Measurements from ENCODE around the gene NAA60.
A peak's percentile ranks its signal among the peaks of the same experiment; 100 is the strongest.

NAA60 gene

DNA sequence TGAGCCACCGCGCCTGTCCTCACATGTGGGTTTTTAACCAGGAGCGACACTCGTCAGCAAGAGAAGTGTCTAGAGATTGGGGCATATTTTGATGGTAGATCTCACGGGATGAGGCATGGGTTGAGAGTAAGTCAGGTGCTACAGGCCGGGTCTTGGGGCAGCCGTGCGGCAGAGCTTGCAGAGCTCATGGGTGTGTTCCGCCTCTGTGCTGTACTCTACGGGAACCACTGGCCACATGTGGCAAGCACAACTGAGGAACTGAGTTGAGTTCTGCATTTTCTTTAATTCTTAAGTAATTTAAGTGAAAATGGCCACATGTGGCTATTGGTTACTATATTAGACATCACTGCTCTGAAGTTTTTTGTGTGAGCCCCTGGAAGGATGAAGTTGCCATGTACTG is 66.9 kb downstream of the NAA60 start:
- H3K27ac ChIP-seq (ENCODE audit: low read depth, low read length) = no peak overlapping the region
- no peaks in the 10 kb centered on the region for H3K27me3 ChIP-seq (ENCODE audit: control insufficient read depth, insufficient read depth, low read length)
- no peaks in the 10 kb centered on the region for H3K4me1 ChIP-seq (ENCODE audit: control insufficient read depth, insufficient read depth, low read length)
- no peak overlapping the region for H3K9ac ChIP-seq (ENCODE audit: low read length)
- H3K4me3 ChIP-seq (ENCODE audit: low read length) = no peak overlapping the region
- H3K36me3 ChIP-seq (ENCODE audit: control insufficient read depth, insufficient read depth, low read length) = peaks cover 16% of the 10 kb centered on the region

DNA sequence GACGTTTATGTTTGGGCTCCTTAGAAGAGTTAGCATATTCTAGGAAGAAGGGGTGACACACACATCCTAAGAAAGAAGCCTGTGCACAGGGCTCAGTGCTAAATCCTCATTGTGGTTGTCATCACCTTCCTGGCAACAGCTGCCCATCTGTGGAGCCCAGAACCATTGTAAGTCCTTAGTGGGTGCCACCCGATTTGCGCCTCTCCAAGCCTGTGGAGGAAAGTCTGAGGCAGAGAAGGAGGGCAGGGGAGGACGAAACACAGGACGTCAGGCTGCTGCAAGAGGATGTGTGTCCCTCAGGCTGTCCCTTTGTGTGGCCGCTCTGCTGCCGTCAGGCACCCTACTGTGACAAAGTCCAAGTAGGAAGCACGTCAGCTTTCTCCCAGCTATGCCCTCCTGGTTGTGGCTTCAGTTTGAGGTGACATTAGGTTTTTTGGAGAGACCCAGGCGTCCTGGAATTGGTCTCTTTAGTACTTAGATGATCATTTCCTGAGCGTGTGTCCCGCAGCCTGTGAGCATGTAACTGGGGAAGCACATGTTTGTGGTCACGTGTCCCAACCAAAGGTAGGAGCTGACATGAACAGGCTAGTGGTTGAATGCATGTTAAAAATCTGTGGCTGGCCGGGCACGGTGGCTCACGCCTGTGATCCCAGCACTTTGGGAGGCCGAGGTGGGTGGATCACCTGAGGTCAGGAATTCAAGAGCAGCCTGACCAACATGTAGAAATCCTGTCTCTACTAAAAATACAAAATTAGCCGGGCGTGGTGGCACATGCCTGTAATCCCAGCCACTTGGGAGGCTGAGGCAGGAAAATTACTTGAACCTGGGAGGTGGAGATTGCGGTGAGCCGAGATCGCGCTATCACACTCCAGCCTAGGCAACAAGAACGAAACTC is 68.1 kb downstream of the NAA60 start:
- H3K27me3 ChIP-seq (ENCODE audit: control insufficient read depth, insufficient read depth, low read length) = no peaks in the 10 kb centered on the region
- no peaks in the 10 kb centered on the region for H3K4me1 ChIP-seq (ENCODE audit: control insufficient read depth, insufficient read depth, low read length)
- no peak overlapping the region for H3K27ac ChIP-seq (ENCODE audit: low read depth, low read length)
- peaks cover 19% of the 10 kb centered on the region for H3K36me3 ChIP-seq (ENCODE audit: control insufficient read depth, insufficient read depth, low read length)
- H3K9ac ChIP-seq (ENCODE audit: low read length) = no peak overlapping the region
- no peak overlapping the region for H3K4me3 ChIP-seq (ENCODE audit: low read length)

DNA sequence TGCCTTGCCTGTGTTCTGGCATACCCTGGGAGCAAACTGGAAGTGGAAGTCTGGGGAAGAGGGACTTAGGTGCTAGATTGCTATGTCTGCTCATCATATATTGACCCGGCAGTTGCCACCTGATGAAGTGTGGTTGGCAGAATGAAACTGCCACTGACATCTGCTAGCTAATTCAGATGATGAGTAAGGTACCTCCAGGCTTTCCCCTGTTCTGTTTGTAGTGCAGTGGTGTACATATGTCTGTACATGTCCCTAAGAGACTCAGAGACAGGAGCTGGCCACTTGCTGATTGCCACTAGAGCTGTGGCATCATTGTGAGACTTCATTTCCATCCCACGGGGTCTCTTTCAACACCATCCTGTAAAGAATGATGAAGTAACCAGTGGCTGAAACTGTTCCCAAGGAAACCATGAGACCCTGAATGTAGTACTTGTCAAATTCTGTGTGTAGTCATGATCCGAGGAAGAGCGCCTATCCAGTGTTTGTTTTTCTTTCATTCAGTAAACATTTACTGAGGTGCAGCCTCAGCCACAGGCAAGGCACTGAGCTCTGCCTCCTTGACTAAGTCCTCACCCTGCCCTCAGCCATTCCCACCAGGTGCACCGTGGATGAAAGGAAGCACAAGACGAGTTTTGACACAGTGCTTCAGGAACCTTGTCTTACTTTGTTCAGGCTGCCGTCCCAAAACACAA is 70.6 kb downstream of the NAA60 start:
- Histone ChIP-seq H3K27ac (ENCODE audit: low read depth, low read length) (no peak overlapping the region), H3K36me3 (ENCODE audit: control insufficient read depth, insufficient read depth, low read length) (peaks cover 12% of the 10 kb centered on the region), H3K4me3 (ENCODE audit: low read length) (no peak overlapping the region), H3K4me1 (ENCODE audit: control insufficient read depth, insufficient read depth, low read length) (no peaks in the 10 kb centered on the region), H3K9ac (ENCODE audit: low read length) (no peak overlapping the region), H3K27me3 (ENCODE audit: control insufficient read depth, insufficient read depth, low read length) (no peaks in the 10 kb centered on the region)

DNA sequence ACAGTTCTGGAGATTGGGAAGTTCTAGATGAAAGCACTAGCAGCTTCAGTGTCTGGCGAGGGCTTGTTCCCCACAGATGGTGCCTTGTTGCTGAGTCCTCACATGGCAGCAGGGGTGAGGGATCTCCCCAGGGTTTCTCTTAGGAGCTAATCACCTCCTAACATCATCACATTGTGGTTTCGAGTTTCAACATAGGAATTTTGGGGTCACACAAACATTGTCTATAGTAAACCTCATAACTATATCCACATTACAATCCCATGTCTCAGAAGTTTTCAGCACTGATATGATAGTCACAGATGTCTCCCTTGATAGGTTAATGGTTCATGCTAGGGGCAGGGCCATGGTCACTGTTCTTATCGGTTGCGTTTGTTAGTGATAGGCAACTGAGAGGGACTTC is 71.1 kb downstream of the NAA60 start:
- no peak overlapping the region for H3K9ac ChIP-seq (ENCODE audit: low read length)
- H3K4me3 ChIP-seq (ENCODE audit: low read length) = no peak overlapping the region
- H3K36me3 ChIP-seq (ENCODE audit: control insufficient read depth, insufficient read depth, low read length) = peaks cover 9% of the 10 kb centered on the region
- no peak overlapping the region for H3K27ac ChIP-seq (ENCODE audit: low read depth, low read length)
- peaks cover 2% of the 10 kb centered on the region for H3K4me1 ChIP-seq (ENCODE audit: control insufficient read depth, insufficient read depth, low read length)
- H3K27me3 ChIP-seq (ENCODE audit: control insufficient read depth, insufficient read depth, low read length) = no peaks in the 10 kb centered on the region

DNA sequence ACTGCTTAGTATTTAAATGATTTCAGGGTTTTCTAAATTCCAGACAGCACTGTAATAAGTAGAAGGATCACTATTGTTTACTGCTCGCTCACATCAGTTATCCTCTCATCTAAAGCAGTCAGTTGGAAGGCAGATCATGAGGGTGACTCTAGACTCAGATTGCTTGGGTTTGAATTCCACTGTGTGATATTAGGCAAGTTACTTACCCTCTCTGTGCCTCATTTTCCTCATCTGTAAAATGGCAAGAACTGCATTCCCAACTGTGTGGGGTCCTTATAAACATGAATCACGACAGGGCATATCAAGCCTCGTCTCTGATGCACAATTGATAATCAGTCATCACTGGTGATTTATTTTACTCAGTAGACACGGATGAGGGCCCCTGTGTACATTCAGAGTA is 72.4 kb downstream of the NAA60 start:
- Histone ChIP-seq H3K36me3 (ENCODE audit: control insufficient read depth, insufficient read depth, low read length) (peaks cover 8% of the 10 kb centered on the region), H3K27me3 (ENCODE audit: control insufficient read depth, insufficient read depth, low read length) (no peaks in the 10 kb centered on the region), H3K27ac (ENCODE audit: low read depth, low read length) (no peak overlapping the region), H3K4me3 (ENCODE audit: low read length) (no peak overlapping the region), H3K9ac (ENCODE audit: low read length) (no peak overlapping the region), H3K4me1 (ENCODE audit: control insufficient read depth, insufficient read depth, low read length) (peaks cover 6% of the 10 kb centered on the region)

DNA sequence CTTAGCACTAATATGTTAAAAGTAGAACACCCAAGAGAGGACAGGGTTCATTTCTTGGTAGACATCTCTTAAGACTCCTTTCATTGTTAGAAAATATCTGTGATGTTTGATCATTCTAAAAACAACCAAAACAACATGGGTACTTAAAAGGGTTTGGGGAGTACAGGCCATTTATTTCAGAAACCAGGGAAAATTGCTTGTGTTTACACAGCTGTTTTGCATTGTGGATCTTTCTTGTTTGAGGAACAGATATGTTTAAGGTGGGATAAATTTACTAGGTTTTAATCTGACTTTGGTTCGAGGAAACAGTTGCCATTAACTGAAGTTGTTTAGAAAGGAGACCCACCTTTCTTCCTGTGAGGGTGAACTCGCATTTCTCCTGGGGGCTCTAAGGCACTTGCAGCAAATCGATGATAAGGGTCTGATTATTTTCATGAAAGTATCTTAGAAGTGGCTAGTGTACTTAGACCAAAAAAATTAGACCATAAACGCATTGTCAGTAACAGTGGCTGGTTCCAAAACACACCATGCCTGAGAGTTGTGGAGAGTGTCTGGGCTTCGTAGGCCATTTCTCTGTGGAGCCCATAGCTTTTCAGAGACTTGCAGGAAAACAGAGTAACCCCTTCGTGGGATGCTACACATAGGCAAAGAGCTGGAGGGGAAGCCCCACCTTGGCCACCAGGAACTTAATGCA is 75.0 kb downstream of the NAA60 start:
- Histone ChIP-seq H3K27ac (ENCODE audit: low read depth, low read length) (no peak overlapping the region), H3K27me3 (ENCODE audit: control insufficient read depth, insufficient read depth, low read length) (no peaks in the 10 kb centered on the region), H3K9ac (ENCODE audit: low read length) (no peak overlapping the region), H3K4me1 (ENCODE audit: control insufficient read depth, insufficient read depth, low read length) (peaks cover 6% of the 10 kb centered on the region), H3K4me3 (ENCODE audit: low read length) (no peak overlapping the region), H3K36me3 (ENCODE audit: control insufficient read depth, insufficient read depth, low read length) (peaks cover 6% of the 10 kb centered on the region)

DNA sequence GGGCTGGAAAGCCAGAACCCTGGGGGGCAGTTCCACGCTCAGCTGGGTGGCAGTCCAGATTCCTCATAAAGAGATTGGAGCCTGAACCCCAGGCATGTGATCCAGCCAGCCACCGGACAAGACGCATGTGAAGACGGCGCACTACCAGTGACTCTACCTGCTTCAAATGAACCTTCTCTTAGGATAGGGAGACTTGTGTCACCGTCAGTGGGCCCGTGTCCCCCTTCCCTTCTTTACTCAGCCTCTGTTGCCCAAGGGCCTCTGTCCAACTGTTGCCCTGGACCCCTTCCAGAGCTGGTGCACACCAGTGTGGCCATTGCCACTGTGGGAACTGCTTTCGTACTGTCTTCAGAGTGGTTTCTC is 75.5 kb downstream of the NAA60 start:
- Histone ChIP-seq H3K4me3 (ENCODE audit: low read length) (no peak overlapping the region), H3K36me3 (ENCODE audit: control insufficient read depth, insufficient read depth, low read length) (peaks cover 11% of the 10 kb centered on the region), H3K4me1 (ENCODE audit: control insufficient read depth, insufficient read depth, low read length) (peaks cover 6% of the 10 kb centered on the region), H3K9ac (ENCODE audit: low read length) (no peak overlapping the region), H3K27me3 (ENCODE audit: control insufficient read depth, insufficient read depth, low read length) (no peaks in the 10 kb centered on the region), H3K27ac (ENCODE audit: low read depth, low read length) (peak overlapping the region; percentile 86)

DNA sequence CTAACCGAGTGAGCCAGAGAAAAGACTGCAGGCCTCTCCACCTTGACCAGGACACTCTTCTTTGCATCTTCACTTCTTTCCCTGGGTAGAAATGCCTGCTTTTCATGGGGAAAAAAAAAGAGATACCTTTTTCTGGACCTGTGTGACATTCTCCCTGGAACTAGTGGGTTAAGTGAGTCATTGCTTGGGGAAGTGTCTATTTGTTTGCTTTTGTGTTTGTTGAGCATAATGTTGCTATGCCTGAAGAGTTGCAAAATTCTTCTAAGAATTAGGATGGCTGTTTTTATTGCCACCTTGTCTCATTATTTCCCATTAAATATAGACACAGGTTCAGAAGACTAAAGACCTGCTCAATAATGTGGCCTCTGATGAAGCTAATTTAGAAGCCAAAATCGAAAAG is 76.1 kb downstream of the NAA60 start:
- Histone ChIP-seq H3K36me3 (ENCODE audit: control insufficient read depth, insufficient read depth, low read length) (peaks cover 13% of the 10 kb centered on the region), H3K9ac (ENCODE audit: low read length) (no peak overlapping the region), H3K4me3 (ENCODE audit: low read length) (no peak overlapping the region), H3K4me1 (ENCODE audit: control insufficient read depth, insufficient read depth, low read length) (peaks cover 6% of the 10 kb centered on the region), H3K27me3 (ENCODE audit: control insufficient read depth, insufficient read depth, low read length) (no peaks in the 10 kb centered on the region), H3K27ac (ENCODE audit: low read depth, low read length) (peak overlapping the region; percentile 86)

DNA sequence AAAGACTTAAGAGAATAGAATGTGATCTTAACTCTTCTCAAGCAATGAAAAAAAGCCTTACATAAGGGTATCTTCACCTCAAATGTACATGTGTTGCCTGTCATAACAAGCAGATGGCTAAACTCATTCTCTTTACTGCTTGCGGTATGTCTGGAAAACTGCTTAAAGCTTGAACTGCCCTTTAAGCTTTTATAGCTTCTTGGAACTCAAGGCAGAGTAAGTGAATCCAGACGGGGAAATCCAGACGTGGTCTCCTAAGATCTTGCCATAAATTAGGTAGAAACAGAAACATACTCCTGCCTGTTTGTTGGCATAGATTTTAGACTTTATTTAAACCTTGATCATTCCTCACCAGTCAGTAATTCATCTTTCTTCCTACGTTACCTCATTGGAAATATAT is 76.9 kb downstream of the NAA60 start:
- Histone ChIP-seq H3K36me3 (ENCODE audit: control insufficient read depth, insufficient read depth, low read length) (peaks cover 13% of the 10 kb centered on the region), H3K4me1 (ENCODE audit: control insufficient read depth, insufficient read depth, low read length) (peaks cover 6% of the 10 kb centered on the region), H3K4me3 (ENCODE audit: low read length) (no peak overlapping the region), H3K27me3 (ENCODE audit: control insufficient read depth, insufficient read depth, low read length) (no peaks in the 10 kb centered on the region), H3K27ac (ENCODE audit: low read depth, low read length) (peak overlapping the region; percentile 86), H3K9ac (ENCODE audit: low read length) (no peak overlapping the region)

DNA sequence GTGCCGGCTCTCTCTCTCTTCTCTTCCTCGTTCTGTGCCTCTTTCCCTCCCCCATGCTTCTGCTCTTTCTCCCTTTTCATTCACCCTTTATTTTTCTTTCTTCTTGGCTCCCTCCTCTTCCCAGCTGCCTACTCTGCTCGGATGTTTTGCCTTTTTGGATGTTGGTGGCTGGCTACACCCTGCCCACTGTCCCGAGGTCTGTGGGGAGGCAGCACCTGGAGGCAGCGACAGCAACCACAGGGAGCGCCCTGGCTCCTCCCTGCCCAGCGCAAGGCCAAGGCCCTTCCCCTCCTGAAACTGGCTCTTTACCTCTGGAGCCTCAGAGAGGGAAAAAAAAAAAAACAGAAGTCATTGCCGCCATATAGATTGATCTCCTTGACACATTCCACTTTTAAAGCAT is 77.4 kb downstream of the NAA60 start:
- no peak overlapping the region for H3K4me3 ChIP-seq (ENCODE audit: low read length)
- peaks cover 12% of the 10 kb centered on the region for H3K36me3 ChIP-seq (ENCODE audit: control insufficient read depth, insufficient read depth, low read length)
- peak overlapping the region; percentile 86 for H3K27ac ChIP-seq (ENCODE audit: low read depth, low read length)
- peaks cover 6% of the 10 kb centered on the region for H3K4me1 ChIP-seq (ENCODE audit: control insufficient read depth, insufficient read depth, low read length)
- H3K9ac ChIP-seq (ENCODE audit: low read length) = no peak overlapping the region
- H3K27me3 ChIP-seq (ENCODE audit: control insufficient read depth, insufficient read depth, low read length) = no peaks in the 10 kb centered on the region

DNA sequence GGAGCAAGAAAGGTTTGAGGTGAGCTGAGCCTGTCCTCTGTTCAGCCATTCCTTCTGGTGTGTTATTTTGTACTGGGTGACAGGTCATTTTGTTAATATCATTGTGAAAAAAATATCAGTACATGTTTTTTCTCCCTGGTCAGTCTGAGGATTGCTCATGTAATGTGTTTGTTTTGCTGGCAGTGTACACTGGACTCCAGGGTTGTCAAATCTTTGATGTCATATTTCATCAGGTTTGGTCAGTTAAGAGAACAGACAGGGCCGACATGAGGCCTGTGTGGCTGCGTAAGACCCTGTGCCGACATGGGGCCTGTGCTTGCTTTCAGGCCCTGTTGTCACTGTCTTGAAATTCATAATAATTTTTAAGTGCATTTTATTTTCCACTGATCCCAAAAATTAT is 79.8 kb downstream of the NAA60 start:
- H3K36me3 ChIP-seq (ENCODE audit: control insufficient read depth, insufficient read depth, low read length) = peaks cover 10% of the 10 kb centered on the region
- peaks cover 6% of the 10 kb centered on the region for H3K4me1 ChIP-seq (ENCODE audit: control insufficient read depth, insufficient read depth, low read length)
- no peak overlapping the region for H3K9ac ChIP-seq (ENCODE audit: low read length)
- no peak overlapping the region for H3K4me3 ChIP-seq (ENCODE audit: low read length)
- no peaks in the 10 kb centered on the region for H3K27me3 ChIP-seq (ENCODE audit: control insufficient read depth, insufficient read depth, low read length)
- H3K27ac ChIP-seq (ENCODE audit: low read depth, low read length) = no peak overlapping the region

DNA sequence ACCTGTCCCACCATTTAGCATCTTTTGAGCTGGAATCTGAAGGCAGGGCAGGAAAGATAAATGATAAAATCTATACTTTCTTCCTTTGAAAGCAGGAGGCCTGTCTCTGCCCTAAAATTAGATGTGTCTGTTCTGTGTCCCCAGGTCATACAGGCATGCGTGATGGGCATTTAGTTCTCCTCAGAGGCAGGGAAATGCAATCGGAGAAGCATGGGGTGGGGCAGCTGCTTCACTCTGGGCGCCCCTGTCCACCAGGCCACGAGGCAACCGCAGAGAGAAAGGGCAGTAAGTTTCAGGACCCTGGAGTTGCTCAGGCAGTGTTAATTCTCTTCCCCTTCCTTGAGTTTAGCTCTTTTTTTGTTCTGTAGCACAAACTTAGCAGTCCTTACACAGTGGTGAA is 82.5 kb downstream of the NAA60 start:
- Histone ChIP-seq H3K27me3 (ENCODE audit: control insufficient read depth, insufficient read depth, low read length) (no peaks in the 10 kb centered on the region), H3K27ac (ENCODE audit: low read depth, low read length) (no peak overlapping the region), H3K4me1 (ENCODE audit: control insufficient read depth, insufficient read depth, low read length) (no peaks in the 10 kb centered on the region), H3K36me3 (ENCODE audit: control insufficient read depth, insufficient read depth, low read length) (peaks cover 12% of the 10 kb centered on the region), H3K4me3 (ENCODE audit: low read length) (no peak overlapping the region), H3K9ac (ENCODE audit: low read length) (no peak overlapping the region)

Data from rectal smooth muscle tissue (tissue), 1 donor.